AG09309 (cell line): ENCODE data around the gene KCNMB1.

Experiments used
- DNase-seq: peaks from one replicate; pipeline ENCODE4 v3.0.0-alpha.2; 2010; ENCODE audit warnings: low read depth
- H3K4me3 ChIP-seq: 2 replicates; pipeline ENCODE4 v1.5.1; 2011; ENCODE audit warnings: mild to moderate bottlenecking, low read depth, low read length, moderate library complexity; ENCODE audit not compliant: control insufficient read depth
- TF ChIP-seq, protein P1 (sequence below): IDR thresholded peaks from 2 replicates; pipeline ENCODE4 v1.5.1; 2011; ENCODE audit warnings: mild to moderate bottlenecking, low read depth, low read length, inconsistent platforms; ENCODE audit not compliant: insufficient read depth, control insufficient read depth; ENCODE audit errors: missing control alignments

KCNMB1 gene

DNA sequence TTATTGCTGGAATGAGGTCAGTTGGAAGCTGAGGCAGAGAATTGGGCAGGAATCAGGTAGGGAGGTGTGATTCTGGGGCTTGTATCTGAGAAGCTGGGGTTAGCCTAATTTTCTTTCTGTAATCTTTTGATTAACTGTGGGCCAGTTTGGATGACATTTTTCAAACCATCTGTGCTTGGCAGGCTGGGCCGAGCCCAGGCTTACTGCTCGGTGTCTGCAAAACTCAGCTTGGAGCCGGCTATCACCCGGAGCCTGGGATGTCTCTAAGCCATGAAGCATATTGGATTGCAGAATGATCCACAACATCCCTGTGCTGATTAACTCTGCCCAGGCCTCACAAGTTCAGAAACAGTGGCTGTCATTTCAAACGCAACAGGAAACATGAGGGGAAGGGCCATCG lies 26.5 kb downstream of the KCNMB1 start:
- TF ChIP-seq, protein P1, sequence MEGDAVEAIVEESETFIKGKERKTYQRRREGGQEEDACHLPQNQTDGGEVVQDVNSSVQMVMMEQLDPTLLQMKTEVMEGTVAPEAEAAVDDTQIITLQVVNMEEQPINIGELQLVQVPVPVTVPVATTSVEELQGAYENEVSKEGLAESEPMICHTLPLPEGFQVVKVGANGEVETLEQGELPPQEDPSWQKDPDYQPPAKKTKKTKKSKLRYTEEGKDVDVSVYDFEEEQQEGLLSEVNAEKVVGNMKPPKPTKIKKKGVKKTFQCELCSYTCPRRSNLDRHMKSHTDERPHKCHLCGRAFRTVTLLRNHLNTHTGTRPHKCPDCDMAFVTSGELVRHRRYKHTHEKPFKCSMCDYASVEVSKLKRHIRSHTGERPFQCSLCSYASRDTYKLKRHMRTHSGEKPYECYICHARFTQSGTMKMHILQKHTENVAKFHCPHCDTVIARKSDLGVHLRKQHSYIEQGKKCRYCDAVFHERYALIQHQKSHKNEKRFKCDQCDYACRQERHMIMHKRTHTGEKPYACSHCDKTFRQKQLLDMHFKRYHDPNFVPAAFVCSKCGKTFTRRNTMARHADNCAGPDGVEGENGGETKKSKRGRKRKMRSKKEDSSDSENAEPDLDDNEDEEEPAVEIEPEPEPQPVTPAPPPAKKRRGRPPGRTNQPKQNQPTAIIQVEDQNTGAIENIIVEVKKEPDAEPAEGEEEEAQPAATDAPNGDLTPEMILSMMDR = no peak
- DNase-seq = no peak
- no peak overlapping the region for H3K4me3 ChIP-seq

DNA sequence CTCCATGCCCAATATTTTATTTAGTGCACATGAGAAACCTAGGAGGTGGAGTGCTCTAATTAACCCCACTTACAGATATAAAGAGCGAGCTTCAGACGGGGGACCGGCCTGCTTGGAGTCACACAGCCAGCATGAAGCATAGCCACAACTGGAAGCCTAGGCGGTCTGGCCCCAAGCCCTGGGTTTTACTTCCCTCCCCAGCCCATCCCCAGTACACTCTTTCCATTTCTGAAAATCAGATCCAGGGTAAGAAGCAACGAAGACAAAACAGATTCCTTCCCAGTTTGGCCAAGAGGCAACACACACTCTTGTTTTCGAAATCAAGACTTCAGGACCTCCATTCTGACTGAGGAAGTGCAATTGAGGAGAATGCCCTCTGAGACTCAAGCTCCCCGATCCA lies 27.1 kb downstream of the KCNMB1 start:
- TF ChIP-seq, protein P1 = no peak
- no peak overlapping the region for H3K4me3 ChIP-seq
- DNase-seq = no peak

DNA sequence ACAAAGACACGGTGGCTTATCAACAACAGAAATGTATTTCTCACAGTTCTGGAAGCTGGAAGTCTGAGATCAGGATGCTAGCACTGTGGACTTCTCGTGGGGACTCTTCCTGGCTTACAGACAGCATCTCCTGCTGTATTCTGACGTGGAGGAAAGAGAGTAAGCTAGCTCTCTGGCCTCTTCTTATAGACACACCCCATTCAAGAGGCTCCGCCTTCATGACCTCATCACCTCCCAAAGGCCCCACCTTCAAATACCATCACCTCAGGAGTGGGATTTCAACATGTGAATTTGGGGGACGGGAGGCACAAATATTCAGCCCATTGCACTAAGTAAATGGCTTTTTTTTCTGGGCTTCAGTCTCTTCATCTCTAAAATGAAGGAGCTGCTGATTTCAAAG lies 27.6 kb downstream of the KCNMB1 start:
- H3K4me3 ChIP-seq = no peak overlapping the region
- DNase-seq = no peak
- TF ChIP-seq, protein P1 = no peak

DNA sequence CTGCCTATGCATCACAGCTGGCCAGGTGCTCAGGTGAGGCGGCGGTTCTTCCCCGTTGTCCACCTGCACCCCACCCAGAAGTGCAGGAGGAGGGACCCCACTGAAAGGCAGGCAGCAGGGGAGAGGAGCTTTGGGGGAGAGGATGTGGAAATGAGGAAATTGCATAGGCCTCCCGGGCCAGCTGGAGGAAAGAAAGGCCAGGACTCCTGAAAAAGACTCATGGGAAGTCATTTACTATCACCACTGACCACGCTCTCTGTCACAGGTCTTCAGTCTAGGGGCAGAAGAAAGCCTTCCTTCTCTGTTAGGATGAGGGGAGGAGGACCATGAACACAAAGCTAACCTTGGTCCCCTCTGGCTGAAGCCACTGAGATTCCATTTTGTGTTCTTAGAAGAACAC lies 28.1 kb downstream of the KCNMB1 start:
- TF ChIP-seq, protein P1 = no peak
- DNase-seq = no peak
- no peak overlapping the region for H3K4me3 ChIP-seq

DNA sequence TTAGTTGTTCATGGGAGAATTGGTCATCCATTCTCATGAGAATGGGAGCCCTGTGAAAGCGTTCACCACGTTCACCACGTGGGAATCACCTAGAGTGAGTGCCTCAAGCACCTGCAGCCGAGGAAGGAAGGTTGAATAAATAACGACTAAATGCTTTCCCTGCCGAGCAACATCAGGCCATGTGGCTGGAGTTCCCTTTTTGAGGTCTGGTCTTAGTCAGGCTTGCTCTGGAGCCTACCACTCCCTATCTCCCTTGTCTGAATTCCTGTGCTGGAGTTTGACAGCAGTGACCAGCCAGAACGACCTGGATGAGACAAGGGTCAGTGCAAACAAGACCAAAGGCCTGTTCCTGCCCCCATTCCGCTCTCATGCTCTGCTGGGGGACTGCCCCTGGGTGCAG lies 28.5 kb downstream of the KCNMB1 start:
- no peak for DNase-seq
- TF ChIP-seq, protein P1 = no peak
- H3K4me3 ChIP-seq = no peak overlapping the region

DNA sequence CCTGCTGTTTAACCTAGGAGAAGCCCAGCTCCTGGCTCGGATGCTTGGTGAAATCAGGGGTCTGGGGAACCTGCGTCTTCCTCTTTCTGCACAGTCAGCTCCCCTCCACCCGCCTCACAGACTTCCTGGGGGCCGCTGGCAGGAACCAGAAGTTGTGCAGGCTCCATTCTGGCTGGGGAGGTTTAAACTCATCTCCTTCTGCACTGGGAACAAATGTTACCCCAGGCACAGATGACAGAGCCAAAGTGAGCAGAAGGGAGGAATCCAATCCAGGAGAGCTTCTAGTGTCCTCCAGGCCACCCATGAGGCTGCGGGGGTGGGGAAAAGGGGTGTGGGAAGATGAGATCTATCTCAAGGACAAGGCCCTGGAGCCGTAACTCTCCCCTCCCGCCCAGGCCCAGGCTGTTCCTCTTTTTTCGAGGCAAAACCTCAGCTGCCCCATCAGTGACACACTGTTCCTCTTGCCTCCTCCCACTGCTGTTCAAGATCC lies 31.2 kb downstream of the KCNMB1 start:
- H3K4me3 ChIP-seq = no peak overlapping the region
- TF ChIP-seq, protein P1 = no peak
- no peak for DNase-seq

DNA sequence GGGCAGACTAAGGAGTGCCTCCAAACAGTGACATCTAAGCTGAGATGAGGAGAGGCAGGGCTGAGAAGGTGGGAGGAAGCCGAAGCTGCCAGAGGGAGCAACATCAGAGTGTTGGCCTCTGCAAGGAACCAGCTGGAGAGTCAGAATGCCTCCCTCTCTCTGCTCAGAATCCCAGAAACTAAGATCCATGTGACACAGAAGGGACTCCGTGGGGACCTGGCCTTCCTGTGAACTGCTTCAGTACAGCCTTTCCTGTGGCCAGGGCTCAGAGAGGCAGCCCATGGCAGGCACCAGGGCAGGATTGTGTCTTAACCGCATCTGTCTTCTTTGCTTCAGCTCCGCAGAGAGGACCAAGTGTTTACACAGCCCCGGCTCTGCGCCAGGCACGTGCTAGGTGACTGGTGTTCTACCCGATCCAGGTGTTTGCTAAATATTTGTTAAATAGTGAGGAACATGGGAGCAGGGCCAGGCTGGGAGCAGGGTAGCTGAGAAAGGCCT lies 33.5 kb downstream of the KCNMB1 start:
- TF ChIP-seq, protein P1 = no peak
- no peak overlapping the region for H3K4me3 ChIP-seq
- DNase-seq = no peak
